Measurements from ENCODE around the gene VPS41. TPM values are rescaled to one million over a fixed set of nuclear protein-coding genes. Genes with fewer than 3 reads are reported as not detected.

VPS41 gene
- total RNA-seq, 1 donor from 2014 or later, result 30.9 TPM

- no peak for DNase-seq (ENCODE audit: low read depth in 2 of 2)
These were observed 172.9 kb downstream of the VPS41 start for GRCh38 chr7:38736138-38736537.

DNA sequence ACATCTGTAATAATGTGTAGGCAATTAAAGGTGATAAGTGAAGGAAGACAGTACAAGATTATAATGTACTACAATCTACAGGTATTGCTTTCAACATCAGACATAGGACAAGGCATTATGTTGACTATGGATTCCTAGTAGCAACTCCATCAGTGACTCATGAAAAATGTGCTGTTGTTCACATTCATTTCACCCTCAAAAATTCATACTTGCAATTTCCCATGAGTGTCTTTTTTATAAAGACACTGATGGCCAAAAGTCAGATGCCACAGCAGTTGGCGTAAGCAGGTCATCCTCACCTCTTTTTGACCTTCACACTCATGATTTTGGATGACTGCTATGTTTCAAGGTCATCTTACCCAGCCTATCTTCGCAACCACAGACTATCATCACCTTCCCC is 177.8 kb downstream of the VPS41 start:
- DNase-seq (ENCODE audit: low read depth in 2 of 2), result no peak

- DNase-seq (ENCODE audit: low read depth in 2 of 2), result no peak
These were observed 180.8 kb downstream of the VPS41 start for GRCh38 chr7:38728145-38728544.

GRCh38 chr7:38727184-38727940 is 181.6 kb downstream of the VPS41 start:
- DNase-seq (ENCODE audit: low read depth in 2 of 2), result no peak

DNA sequence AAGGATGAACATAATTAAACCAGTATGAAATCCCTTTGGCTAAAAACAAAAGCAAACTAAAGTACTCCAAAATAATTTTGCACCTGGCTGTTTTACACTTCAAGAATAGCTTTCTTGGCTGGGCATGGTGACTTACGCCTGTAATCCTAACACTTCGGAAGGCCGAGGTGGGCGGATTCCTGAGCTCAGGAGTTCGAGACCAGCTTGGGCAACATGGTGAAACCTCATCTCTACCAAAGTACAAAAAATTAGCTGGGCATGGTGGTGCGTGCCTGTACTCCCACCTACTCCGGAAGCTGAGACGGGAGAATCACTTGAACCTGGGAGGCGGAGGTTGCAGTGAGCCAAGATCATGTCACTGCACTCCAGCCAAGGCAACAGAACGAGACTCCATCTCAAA is 185.7 kb downstream of the VPS41 start:
- DNase-seq (ENCODE audit: low read depth in 2 of 2), result no peak

DNA sequence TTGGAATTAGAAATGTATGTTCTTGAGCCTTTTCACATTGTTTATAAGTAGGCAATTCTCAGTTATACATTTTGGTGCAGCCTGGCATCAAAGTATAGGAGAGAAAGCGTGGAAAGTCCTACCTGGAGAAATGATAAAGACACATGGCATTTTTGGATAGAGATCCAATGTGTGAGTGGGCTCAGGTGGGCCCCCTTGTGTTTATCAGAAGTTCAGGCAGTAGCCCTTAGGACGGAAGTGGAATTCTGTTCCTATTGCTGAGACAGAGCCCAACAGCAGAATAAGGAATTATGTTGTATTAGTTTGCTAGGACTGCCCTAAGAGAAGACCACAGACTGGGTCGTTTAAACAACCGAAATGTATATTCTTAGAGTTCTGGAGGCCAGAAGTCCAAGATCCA is 192.6 kb downstream of the VPS41 start:
- no peak for DNase-seq (ENCODE audit: low read depth in 2 of 2)

DNA sequence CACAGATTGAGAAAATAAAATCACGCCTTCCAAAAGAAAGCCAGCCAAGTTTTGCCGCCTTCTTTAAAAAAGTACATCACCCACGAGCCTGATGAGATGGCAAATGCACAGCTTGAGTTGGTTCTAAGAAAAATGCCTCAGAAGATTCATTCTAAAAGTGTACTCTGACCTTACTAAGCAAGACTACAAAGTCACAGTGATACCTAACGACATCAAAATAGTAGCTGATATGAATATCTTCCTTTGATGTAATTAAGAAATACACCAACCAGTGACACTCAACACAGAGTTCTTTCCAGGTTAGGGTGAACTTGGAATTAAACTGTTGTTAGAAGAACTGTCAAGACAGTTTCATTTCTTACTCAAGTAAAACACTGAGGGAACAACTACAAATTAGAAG is 199.9 kb downstream of the VPS41 start:
- DNase-seq (ENCODE audit: low read depth in 2 of 2), result no peak

DNA sequence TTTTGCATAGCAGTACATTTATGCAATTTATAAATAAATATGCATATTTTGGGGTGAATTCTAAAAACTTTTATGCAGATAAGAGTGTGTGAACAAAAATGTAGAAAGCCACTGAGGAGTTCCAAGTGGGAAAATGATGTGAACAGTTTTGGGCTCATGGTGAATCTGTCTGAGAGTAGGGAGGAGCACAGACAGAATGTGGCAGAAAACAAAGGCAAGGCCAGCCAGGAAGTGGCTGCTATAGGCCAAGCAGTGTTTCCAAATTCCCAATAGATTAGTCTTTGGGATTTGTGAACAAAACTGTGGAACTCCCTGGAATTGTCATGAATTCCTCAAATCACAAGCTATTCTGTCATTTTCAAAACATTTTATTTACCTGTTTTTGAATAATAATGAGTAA is 204.2 kb downstream of the VPS41 start:
- no peak for DNase-seq (ENCODE audit: low read depth in 2 of 2)

DNA sequence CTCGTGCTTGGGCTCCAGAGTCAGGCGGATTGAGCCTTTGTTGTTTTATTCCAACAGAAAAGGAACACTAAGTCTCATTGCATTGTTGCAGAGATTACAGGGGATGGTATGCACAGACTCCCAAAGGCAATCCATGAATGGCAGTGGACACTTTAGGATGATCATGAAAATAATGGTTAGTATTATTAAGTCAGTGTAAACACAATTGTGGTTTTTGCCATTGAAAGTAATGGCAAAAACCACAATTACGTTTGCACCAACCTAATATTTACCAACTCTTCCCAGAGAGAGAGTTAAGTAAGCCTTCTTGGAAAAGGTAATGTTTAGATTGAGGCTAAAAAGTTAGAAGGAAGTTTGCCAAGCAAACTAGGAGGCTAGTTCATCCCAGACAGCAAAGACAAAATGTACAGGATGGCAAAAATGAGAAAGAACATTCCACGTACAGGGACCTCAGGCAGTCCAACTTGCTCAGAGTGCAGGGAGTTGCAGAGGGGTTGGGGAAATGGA is 204.9 kb downstream of the VPS41 start:
- DNase-seq (ENCODE audit: low read depth in 2 of 2), result no peak

DNA sequence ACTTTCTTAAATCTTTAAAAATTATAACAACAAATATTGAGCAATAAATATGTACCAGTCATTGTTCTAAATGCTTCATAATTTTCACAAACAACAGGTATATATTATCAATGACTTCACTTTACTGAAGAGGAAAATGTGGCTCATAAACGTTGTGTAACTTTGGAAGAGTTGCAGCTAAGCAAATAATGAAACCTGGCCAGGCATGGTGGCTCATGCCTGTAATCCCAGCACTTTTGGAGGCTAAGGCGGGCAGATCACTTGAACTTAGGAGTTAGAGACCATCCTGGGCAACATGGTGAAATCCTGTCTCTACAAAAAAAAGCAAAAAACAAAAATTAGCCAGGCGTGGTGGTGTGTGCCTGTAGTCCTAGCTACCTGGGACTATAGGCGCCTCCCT is 205.9 kb downstream of the VPS41 start:
- DNase-seq (ENCODE audit: low read depth in 2 of 2), result no peak

DNA sequence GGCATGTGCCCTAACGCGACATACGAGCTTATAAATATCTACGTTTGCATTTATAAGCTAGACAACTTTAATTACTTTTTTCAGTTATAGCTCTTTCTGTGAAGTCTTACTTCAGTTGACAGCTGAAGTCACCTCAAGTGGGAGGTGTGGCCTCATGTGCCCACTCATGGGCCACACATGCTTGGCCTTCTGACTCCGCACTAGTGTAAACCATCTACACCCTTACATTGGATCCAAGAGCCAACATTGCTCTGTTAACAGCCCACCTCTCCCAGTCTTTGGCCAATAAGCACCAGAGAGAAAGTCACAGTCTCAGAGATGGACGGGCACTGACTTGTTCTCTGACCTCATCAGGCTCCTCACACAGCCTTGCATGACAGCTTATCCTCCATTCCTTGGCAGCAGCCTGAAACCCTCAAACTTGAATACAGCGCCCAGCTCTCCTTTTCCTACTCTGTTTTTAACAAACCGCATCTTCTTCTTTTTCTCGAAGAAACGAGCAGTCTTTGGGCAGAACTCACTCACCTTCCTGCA is 206.9 kb downstream of the VPS41 start:
- DNase-seq (ENCODE audit: low read depth in 2 of 2), result no peak

GRCh38 chr7:38700116-38700515 is 208.9 kb downstream of the VPS41 start:
- DNase-seq (ENCODE audit: low read depth in 2 of 2), result no peak

DNA sequence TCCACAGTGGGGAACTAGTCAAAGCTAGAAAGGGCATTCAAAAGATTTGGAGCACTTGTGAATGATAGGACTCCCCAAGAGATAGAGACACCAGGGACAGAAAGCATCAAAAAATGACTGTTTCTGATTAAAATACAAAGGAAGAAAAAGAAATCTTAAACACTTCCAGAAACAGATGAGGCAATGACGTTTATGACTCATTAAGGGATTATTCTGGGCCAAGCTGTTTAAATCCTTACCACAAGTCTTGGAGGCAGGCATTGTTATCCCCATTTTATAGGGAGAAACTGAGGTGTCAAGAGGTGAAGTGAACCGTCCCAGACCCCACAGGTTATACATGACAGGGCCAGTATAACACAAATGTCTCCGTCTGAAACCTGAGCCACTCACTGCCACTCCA is 209.5 kb downstream of the VPS41 start:
- no peak for DNase-seq (ENCODE audit: low read depth in 2 of 2)

DNA sequence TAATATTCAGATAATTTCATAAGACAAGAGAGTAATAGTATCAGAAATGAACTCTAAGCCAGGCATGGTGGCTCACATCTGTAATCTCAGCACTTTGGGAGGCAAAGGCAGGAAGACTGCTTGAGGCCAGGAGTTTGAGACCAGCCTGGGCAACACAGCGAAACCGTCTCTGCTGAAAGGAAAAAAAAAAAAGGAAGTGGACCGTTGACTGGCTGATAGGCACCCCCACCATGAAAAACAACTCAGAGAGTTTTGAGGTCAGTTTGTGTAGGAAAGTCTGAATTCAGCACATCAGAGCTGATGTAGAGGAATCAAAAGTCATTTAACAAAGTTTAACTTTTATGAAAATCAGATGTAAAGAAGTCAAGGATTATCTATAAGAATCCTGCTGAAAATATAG is 214.7 kb downstream of the VPS41 start:
- DNase-seq (ENCODE audit: low read depth in 2 of 2), result no peak

GRCh38 chr7:38686888-38687287 is 222.1 kb downstream of the VPS41 start:
- no peak for DNase-seq (ENCODE audit: low read depth in 2 of 2)

DNA sequence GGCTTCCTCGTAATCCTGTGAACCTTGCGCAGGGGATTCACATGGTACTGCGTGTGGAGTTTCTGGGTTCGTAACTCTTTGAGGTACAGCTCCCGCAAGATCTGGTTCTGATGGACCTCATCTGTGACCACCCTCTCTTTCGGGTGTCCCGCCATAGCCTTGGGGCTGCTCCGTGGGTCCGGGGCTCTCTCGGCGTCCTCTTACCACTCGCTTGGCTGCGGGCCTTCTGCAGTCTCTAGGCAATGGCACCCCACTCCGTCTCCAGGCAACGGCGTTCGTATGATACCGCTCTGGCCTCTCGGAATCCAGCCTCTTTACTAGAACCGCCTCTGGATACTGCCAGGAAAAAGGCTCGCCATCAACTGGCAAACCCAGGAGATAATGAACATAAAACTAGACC is 223.1 kb downstream of the VPS41 start:
- no peak for DNase-seq (ENCODE audit: low read depth in 2 of 2)

DNA sequence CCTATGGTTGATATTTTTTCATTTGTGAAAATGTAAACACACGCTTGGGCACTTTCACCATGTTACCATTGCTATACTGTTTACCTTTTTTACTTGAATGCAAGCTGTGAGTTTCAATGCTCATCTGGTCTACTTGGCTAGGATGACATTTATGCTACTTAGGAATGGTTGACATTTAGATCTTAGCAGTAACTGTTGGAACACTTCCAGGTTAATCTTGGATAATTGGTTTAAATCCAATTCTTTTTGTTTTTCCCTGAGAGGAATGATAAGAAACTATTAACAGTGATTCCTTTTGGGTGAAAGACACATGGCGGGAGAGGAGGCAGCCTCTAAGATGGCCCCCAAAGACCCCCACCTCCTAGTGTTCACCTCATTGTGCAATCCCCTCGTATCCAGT is 226.4 kb downstream of the VPS41 start:
- no peak for DNase-seq (ENCODE audit: low read depth in 2 of 2)

DNA sequence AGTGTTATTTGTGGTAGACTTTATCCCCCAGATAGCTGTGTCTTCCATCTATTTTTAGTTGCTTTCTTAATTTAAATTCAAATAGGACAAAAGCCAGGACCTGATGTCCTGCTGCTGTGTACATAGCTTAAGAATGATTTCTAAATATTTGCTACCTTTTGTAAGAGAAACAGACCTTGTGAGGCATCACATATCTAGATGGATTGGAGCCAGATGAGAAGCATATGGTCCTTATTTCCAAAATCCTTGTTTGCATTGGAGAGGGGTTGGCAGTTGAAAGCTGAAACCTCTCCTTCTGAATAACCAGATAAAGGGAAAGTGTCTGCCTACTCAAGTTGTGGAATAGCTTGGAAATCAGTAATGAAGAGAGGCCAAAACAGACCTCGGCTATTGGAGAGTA is 227.1 kb downstream of the VPS41 start:
- DNase-seq (ENCODE audit: low read depth in 2 of 2), result no peak

DNA sequence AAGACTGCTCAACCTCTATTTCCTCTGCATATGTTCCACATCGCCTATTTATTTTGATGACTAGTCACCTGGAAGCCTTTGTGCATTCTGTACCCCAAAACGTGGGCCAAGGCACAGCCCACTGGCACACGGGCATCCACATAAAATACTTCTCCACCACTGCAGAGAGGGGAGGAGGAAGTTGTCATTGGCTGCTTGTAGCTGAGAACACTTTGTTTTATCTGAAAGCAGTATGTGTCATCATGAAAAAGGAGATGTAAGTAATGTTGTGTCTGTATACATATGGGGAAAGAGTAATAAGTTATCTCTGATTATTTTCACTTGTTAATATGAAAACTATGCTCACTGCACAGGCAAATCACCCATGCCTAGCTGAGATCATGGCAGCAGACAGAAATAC is 229.6 kb downstream of the VPS41 start:
- DNase-seq (ENCODE audit: low read depth in 2 of 2), result no peak

DNA sequence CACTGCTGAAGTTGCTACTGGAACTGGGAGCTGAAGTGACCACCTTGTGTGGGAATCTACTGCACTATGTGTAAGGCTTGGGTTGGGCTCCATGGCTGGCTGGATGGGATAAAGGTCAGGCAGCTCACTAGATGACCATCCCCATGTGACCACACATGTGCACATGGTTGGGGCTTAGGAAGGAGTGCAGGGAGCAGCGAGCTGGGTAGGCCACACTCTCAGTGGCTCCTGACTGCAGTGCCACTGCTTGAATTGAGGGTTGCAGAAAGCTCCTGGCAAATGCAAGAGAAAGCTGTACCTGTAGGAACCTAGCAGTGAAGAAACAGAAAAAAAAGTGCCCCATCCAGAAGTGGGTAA is 230.3 kb downstream of the VPS41 start:
- DNase-seq (ENCODE audit: low read depth in 2 of 2), result no peak

DNA sequence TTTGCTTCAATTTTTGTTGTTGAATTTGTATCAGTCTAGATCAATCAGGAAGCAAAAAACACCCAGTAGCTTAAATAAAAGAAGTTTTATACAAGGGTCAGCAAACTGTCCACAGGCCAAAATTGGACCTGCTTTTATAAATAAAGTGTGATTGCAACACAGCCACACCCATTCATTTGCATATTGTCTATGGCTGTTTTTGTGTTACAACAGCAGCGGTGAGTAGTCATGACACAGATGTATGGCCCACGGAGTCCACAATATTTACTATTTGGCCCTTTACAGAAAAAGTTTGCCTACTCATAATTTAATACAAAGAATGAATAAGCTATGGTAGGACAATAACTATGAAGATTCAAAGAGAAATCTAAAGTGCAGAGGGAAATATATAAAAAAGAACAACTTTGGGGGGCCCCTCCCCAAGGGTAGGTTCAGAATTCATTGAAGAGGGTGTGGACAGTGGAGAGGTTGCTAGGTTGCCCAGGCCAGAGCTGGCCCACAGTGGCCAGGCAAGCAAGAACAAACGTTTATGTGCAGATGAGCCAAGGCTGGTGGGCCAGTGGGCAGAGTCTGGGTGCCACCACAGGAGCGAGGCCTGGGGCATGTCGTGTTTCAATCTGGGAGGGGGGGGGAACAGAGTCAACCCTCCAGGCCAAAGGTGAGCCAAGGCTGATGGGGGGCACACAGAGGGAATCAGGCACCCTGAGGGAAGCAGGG is 230.9 kb downstream of the VPS41 start:
- no peak for DNase-seq (ENCODE audit: low read depth in 2 of 2)

DNA sequence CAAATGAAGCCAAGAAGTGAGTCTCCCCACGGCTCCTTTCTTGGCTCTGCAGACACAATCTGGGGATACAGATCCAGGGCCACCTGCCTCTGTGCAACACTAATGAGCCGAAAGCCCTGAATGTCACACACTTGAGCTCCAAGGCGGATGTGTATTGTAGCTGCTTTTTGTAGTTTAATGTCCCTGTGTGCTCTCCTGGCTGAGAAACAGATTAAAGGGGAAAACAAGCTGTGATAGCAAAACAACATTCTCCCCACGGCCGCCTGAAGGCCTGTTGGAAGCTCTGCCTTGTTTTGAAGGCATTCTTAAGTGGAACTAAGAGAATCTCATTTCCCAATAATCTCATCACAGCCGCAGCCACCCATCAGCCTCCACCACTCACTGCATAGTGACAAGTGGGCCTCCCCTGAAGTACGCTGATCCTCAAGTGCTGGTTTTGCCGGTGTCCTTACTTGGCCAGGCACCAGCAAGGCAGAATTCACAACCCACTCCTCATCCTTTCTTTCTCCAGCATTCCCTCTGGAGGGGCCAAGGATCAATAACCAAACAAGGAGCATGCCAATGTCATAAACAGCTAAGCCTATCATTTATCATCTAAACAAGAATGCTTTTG is 233.4 kb downstream of the VPS41 start:
- DNase-seq (ENCODE audit: low read depth in 2 of 2), result no peak

DNA sequence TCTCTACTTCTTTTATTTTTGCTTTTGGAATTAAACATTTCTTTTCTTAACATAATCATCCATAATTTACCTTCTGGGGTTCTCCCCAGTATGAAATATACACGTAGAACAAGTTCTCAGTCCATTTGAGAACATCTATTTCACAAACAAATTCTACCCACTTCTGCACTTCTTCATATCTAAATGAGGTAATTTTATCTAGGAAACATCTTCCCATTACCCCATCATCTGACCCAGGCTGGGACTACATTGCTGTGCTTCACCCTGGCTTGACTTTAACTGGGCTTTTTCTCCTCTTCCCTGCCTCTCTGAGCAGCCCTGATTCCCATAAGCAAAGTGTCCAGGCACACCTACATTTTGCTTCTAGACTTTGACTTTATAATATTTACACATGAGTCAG is 234.5 kb downstream of the VPS41 start:
- no peak for DNase-seq (ENCODE audit: low read depth in 2 of 2)
